ENCODE data around the gene CTSS. TPM values are rescaled to one million over a fixed set of nuclear protein-coding genes. Genes with fewer than 3 reads are reported as not detected.
"Not testable (repeated sequence)": the region's sequence is repeated elsewhere in the genome, so short reads cannot be mapped to it uniquely, and the experiment has no call there.

CTSS gene
- total and polyA plus RNA-seq, 2 donors (not counting 1 experiment from before 2014, with no cell fraction given): 106 to 221 TPM

- DNase-seq (no peak), ATAC-seq (ENCODE audit: low read depth) (no peak)
- CTCF ChIA-PET: no interaction called here
- no peak overlapping the region for H3K4me3 Mint-ChIP-seq
- no peaks in the 10 kb centered on the region for H3K27me3 Mint-ChIP-seq
- no peak overlapping the region for H3K27ac ChIP-seq (ENCODE audit: low read length in 2 of 2)
- H3K27ac Mint-ChIP-seq: no peak overlapping the region
- H2AFZ ChIP-seq (ENCODE audit: insufficient read depth, low read depth, low read length, poor library complexity, severe bottlenecking): no peak overlapping the region
- intact Hi-C loops (cut with micrococcal nuclease): no loop called here
- WGBS (ENCODE audit: insufficient coverage): no CpG with 5 or more reads among the region's 1 CpG
- no peak overlapping the region for H3K9ac ChIP-seq (ENCODE audit: low read length)
- H3K9me3 Mint-ChIP-seq (ENCODE audit: insufficient read depth): no peaks in the 10 kb centered on the region
- H3K9me3 ChIP-seq (ENCODE audit: control extremely low read depth in 1 of 3, control insufficient read depth in 2 of 3, insufficient read depth in 1 of 3, low read length in 2 of 3): no peaks in the 10 kb centered on the region
- H4K20me1 ChIP-seq (ENCODE audit: control insufficient read depth, insufficient read depth, low read length, poor library complexity, severe bottlenecking): no peaks in the 10 kb centered on the region
- H3K27me3 ChIP-seq (replicated peaks in 1 of 4; ENCODE audit: control extremely low read depth in 1 of 4, control insufficient read depth in 3 of 4, insufficient read depth in 4 of 4, low read length in 3 of 4): no peaks in the 10 kb centered on the region
- H3K4me3 ChIP-seq (ENCODE audit: control extremely low read depth in 1 of 5, extremely low read depth in 1 of 5, insufficient read depth in 1 of 5, low read depth in 2 of 5, low read length in 4 of 5): no peak overlapping the region
- peaks cover 5% of the 10 kb centered on the region for H3K4me1 Mint-ChIP-seq
- no peaks in the 10 kb centered on the region for H3K4me1 ChIP-seq (ENCODE audit: control insufficient read depth in 2 of 2, insufficient read depth in 2 of 2, low read length in 2 of 2)
- no peaks in the 10 kb centered on the region for H3K36me3 ChIP-seq (replicated peaks in 1 of 2; ENCODE audit: control extremely low read depth in 1 of 2, control insufficient read depth in 1 of 2, extremely low read depth in 1 of 2, insufficient read depth in 2 of 2, low read length in 1 of 2)
- H3K79me2 ChIP-seq (ENCODE audit: control insufficient read depth, insufficient read depth, low read length): no peaks in the 10 kb centered on the region
- POLR2A ChIA-PET: interaction anchor here (0.7 kb wide), 1 partner anchor 9 kb away, joined by 8 read pairs; no protein-coding TSS in a partner anchor
- no peak overlapping the region for H3K4me2 ChIP-seq (replicated peaks; ENCODE audit: low read depth, low read length, poor library complexity, severe bottlenecking)
- no peak for TF ChIP-seq EZH2 (IDR thresholded peaks at IDR 0.05; ENCODE audit: borderline replicate concordance, insufficient read depth, low read depth, low read length, poor library complexity, severe bottlenecking)
- TF ChIP-seq CTCF (IDR thresholded peaks at IDR 0.05): no peak
These were observed 12.8 kb upstream of the CTSS start for GRCh38 chr1:150778409-150778808.

- Histone ChIP-seq H4K20me1 (ENCODE audit: control insufficient read depth, insufficient read depth, low read length, poor library complexity, severe bottlenecking) (no peaks in the 10 kb centered on the region), H3K4me2 (replicated peaks; ENCODE audit: low read depth, low read length, poor library complexity, severe bottlenecking) (no peak overlapping the region), H3K27ac (ENCODE audit: low read length in 2 of 2) (no peak overlapping the region), H3K79me2 (ENCODE audit: control insufficient read depth, insufficient read depth, low read length) (no peaks in the 10 kb centered on the region), H3K9me3 (ENCODE audit: control extremely low read depth in 1 of 3, control insufficient read depth in 2 of 3, insufficient read depth in 1 of 3, low read length in 2 of 3) (no peaks in the 10 kb centered on the region), H3K4me1 (ENCODE audit: control insufficient read depth in 2 of 2, insufficient read depth in 2 of 2, low read length in 2 of 2) (no peaks in the 10 kb centered on the region), H3K36me3 (replicated peaks in 1 of 2; ENCODE audit: control extremely low read depth in 1 of 2, control insufficient read depth in 1 of 2, extremely low read depth in 1 of 2, insufficient read depth in 2 of 2, low read length in 1 of 2) (no peaks in the 10 kb centered on the region), H2AFZ (ENCODE audit: insufficient read depth, low read depth, low read length, poor library complexity, severe bottlenecking) (no peak overlapping the region), H3K9ac (ENCODE audit: low read length) (no peak overlapping the region), H3K27me3 (replicated peaks in 1 of 4; ENCODE audit: control extremely low read depth in 1 of 4, control insufficient read depth in 3 of 4, insufficient read depth in 4 of 4, low read length in 3 of 4) (no peaks in the 10 kb centered on the region), H3K4me3 (ENCODE audit: control extremely low read depth in 1 of 5, extremely low read depth in 1 of 5, insufficient read depth in 1 of 5, low read depth in 2 of 5, low read length in 4 of 5) (no peak overlapping the region)
- no peaks in the 10 kb centered on the region for H3K27me3 Mint-ChIP-seq
- intact Hi-C loops (cut with micrococcal nuclease): no loop called here
- no peak overlapping the region for H3K4me3 Mint-ChIP-seq
- POLR2A ChIA-PET: no interaction called here
- CTCF ChIA-PET: no interaction called here
- WGBS (ENCODE audit: insufficient coverage): 100% methylated on average over 1 of the region's 2 CpGs
- no peaks in the 10 kb centered on the region for H3K9me3 Mint-ChIP-seq (ENCODE audit: insufficient read depth)
- ATAC-seq (ENCODE audit: low read depth) (no peak), DNase-seq (no peak)
- peaks cover 5% of the 10 kb centered on the region for H3K4me1 Mint-ChIP-seq
- H3K27ac Mint-ChIP-seq: no peak overlapping the region
- no peak for TF ChIP-seq EZH2 (IDR thresholded peaks at IDR 0.05; ENCODE audit: borderline replicate concordance, insufficient read depth, low read depth, low read length, poor library complexity, severe bottlenecking)
- TF ChIP-seq CTCF (IDR thresholded peaks at IDR 0.05): no peak
These were observed 12.0 kb upstream of the CTSS start for GRCh38 chr1:150777544-150777943.

GRCh38 chr1:150775931-150776505, 10.4 kb upstream of the CTSS start:
- CTCF ChIA-PET: interaction anchor here (0.7 kb wide), 1 partner anchor 407 kb away, joined by 3 read pairs; no protein-coding TSS in a partner anchor
- H4K20me1 ChIP-seq (ENCODE audit: control insufficient read depth, insufficient read depth, low read length, poor library complexity, severe bottlenecking); H3K9me3 Mint-ChIP-seq (ENCODE audit: insufficient read depth); H3K36me3 ChIP-seq (replicated peaks in 1 of 2; ENCODE audit: control extremely low read depth in 1 of 2, control insufficient read depth in 1 of 2, extremely low read depth in 1 of 2, insufficient read depth in 2 of 2, low read length in 1 of 2); H2AFZ ChIP-seq (ENCODE audit: insufficient read depth, low read depth, low read length, poor library complexity, severe bottlenecking); DNase-seq; intact Hi-C loops (cut with micrococcal nuclease); H3K27me3 ChIP-seq (replicated peaks in 1 of 4; ENCODE audit: control extremely low read depth in 1 of 4, control insufficient read depth in 3 of 4, insufficient read depth in 4 of 4, low read length in 3 of 4); H3K27ac Mint-ChIP-seq; ATAC-seq (ENCODE audit: low read depth); H3K4me2 ChIP-seq (replicated peaks; ENCODE audit: low read depth, low read length, poor library complexity, severe bottlenecking); H3K9ac ChIP-seq (ENCODE audit: low read length); H3K4me1 ChIP-seq (ENCODE audit: control insufficient read depth in 2 of 2, insufficient read depth in 2 of 2, low read length in 2 of 2); H3K4me3 Mint-ChIP-seq; POLR2A ChIA-PET; H3K27ac ChIP-seq (ENCODE audit: low read length in 2 of 2); H3K79me2 ChIP-seq (ENCODE audit: control insufficient read depth, insufficient read depth, low read length); H3K4me3 ChIP-seq (ENCODE audit: control extremely low read depth in 1 of 5, extremely low read depth in 1 of 5, insufficient read depth in 1 of 5, low read depth in 2 of 5, low read length in 4 of 5); H3K9me3 ChIP-seq (ENCODE audit: control extremely low read depth in 1 of 3, control insufficient read depth in 2 of 3, insufficient read depth in 1 of 3, low read length in 2 of 3); H3K27me3 Mint-ChIP-seq: not testable (repeated sequence)
- WGBS (ENCODE audit: insufficient coverage): 97% methylated on average over 12 of the region's 13 CpGs
- H3K4me1 Mint-ChIP-seq: peaks cover 10% of the 10 kb centered on the region

All from B cell (primary cell).